Upper lobe of left lung (tissue), 6 donors: ENCODE measurements around the gene LTN1. TPM values are rescaled to one million over a fixed set of nuclear protein-coding genes. Genes with fewer than 3 reads are reported as not detected.
A peak's percentile ranks its signal among the peaks of the same experiment; 100 is the strongest.
"Not testable (repeated sequence)": the region's sequence is repeated elsewhere in the genome, so short reads cannot be mapped to it uniquely, and the experiment has no call there.

Source experiments
- ATAC-seq, 2 donors: fragments of 200-7000 bp; cut with Tn5 transposase; one replicate each; pipeline ENCODE4 v1.9.1; 2022; ENCODE audit warnings: mild to moderate bottlenecking in 2 of 2, moderate library complexity in 2 of 2; ENCODE audit not compliant: low FRiP score in 2 of 2
- DNase-seq, 2 donors: peaks; one replicate each; pipeline ENCODE4 v3.0.0-alpha.2; 2019 to 2020
- H3K27ac ChIP-seq, 4 donors: fragments of 200-600 bp; sonication (generic); one replicate each; pipeline ENCODE4 v1.5.1; 2016 to 2019
- H3K27me3 ChIP-seq, 4 donors: fragments of 200-600 bp; sonication (generic); one replicate each; pipeline ENCODE4 v1.5.1; 2017 to 2019
- H3K36me3 ChIP-seq, 4 donors: fragments of 200-600 bp; sonication (generic); one replicate each; pipeline ENCODE4 v1.5.1; 2016 to 2019
- H3K4me1 ChIP-seq, 4 donors: fragments of 200-600 bp; sonication (generic); one replicate each; pipeline ENCODE4 v1.5.1; 2018 to 2019
- H3K4me3 ChIP-seq, 4 donors: fragments of 200-600 bp; sonication (generic); one replicate each; pipeline ENCODE4 v1.5.1; 2017 to 2019; ENCODE audit warnings: mild to moderate bottlenecking in 2 of 4, moderate library complexity in 1 of 4
- H3K9me3 ChIP-seq, 4 donors: fragments of 200-600 bp; sonication (generic); one replicate each; pipeline ENCODE4 v1.5.1; 2018 to 2019
- CTCF ChIP-seq, 6 experiments: fragments of 450-650 bp in 4 of 6; fragments of 200-600 bp in 2 of 6; sonication (generic) in 2 of 6; IDR thresholded peaks; one replicate each; pipeline ENCODE4 v1.5.1; 2016 to 2019; ENCODE audit warnings: antibody characterized with exemption in 6 of 6
- EP300 ChIP-seq, 4 donors: sonication (generic); formaldehyde crosslinking; IDR thresholded peaks; one replicate each; pipeline ENCODE4 v1.5.1; 2017; ENCODE audit warnings: antibody characterized with exemption in 4 of 4, control low read depth in 2 of 4
- POLR2A ChIP-seq, 4 donors: fragments of 450-650 bp; IDR thresholded peaks; one replicate each; pipeline ENCODE4 v1.5.1; 2016 to 2017; ENCODE audit warnings: antibody characterized with exemption in 4 of 4, mild to moderate bottlenecking in 2 of 4
- POLR2AphosphoS5 ChIP-seq, 2 donors: sonication (generic); formaldehyde crosslinking; IDR thresholded peaks; one replicate each; pipeline ENCODE4 v1.5.1; 2017; ENCODE audit warnings: antibody characterized with exemption in 2 of 2
- WGBS, 2 donors: methylation state at CpG; one replicate each; pipeline ENCODE4 v1.1.5; 2017 to 2018; 5-methylcytosine and 5-hydroxymethylcytosine counted together
- total RNA-seq, 6 donors: library from RNA; depleted of rRNA in 4 of 6; stranded (reverse); fragments of >200 nt in 4 of 6; gene quantifications; one replicate each; pipeline versions ENCODE4 v1.1.0 to v1.2.1, GENCODE V29; 2016 to 2021
- donor health status: DM: no; HTN: no; CAD: no; lungs with moderate emphysema.
- donor health status: DM: no; HTN: yes; CAD: no; lungs with severe emphysema.

The LTN1 gene
- total RNA-seq, 6 donors from 2014 or later: 7.4 to 45.6 (median 21.4) TPM

GRCh38 chr21:29022166-29022565, 29.5 kb upstream of the LTN1 start:
- peaks cover 24 to 52% (median 31%) of the 10 kb centered on the region in 4 donors for H3K4me1 ChIP-seq
- no peaks in the 10 kb centered on the region for H3K9me3 ChIP-seq
- no peaks in the 10 kb centered on the region for H3K27me3 ChIP-seq
- DNase-seq (no peak), ATAC-seq (no peak)
- H3K27ac ChIP-seq: no peak overlapping the region
- H3K4me3 ChIP-seq: no peak overlapping the region
- H3K36me3 ChIP-seq: no peaks in the 10 kb centered on the region
- WGBS, 2 donors: 67 to 70% methylated on average over 4 of the region's 4 CpGs
- no peak for TF ChIP-seq POLR2A (IDR thresholded peaks at IDR 0.05)
- TF ChIP-seq CTCF (IDR thresholded peaks at IDR 0.05): no peak
- no peak for TF ChIP-seq POLR2AphosphoS5 (IDR thresholded peaks at IDR 0.05)
- no peak for TF ChIP-seq EP300 (IDR thresholded peaks at IDR 0.05)

- Histone ChIP-seq H3K4me3 (peak overlapping the region; percentile 92 to 99 (median 98)), H3K27ac (peak overlapping the region; percentile 84 to 90 (median 86)), H3K9me3 (no peaks in the 10 kb centered on the region), H3K27me3 (no peaks in the 10 kb centered on the region), H3K36me3 (no peaks in the 10 kb centered on the region), H3K4me1 (peaks cover 14 to 26% (median 16%) of the 10 kb centered on the region in 4 donors)
- ATAC-seq (peak in 1 of 2 donors; percentile 64), DNase-seq (no peak)
- no peak for TF ChIP-seq EP300 (IDR thresholded peaks at IDR 0.05)
- WGBS, 2 donors: 18 to 30% methylated on average over 12 of the region's 12 CpGs
These were observed 25.9 kb upstream of the LTN1 start for GRCh38 chr21:29018540-29018939.

- no peaks in the 10 kb centered on the region for H3K9me3 ChIP-seq
- peaks cover 14 to 24% (median 16%) of the 10 kb centered on the region in 4 donors for H3K4me1 ChIP-seq
- peak overlapping the region in 2 of 4 donors; percentile 92 to 98 for H3K4me3 ChIP-seq
- TF ChIP-seq EP300 (IDR thresholded peaks at IDR 0.05) (no peak), CTCF (IDR thresholded peaks at IDR 0.05) (no peak), POLR2AphosphoS5 (IDR thresholded peaks at IDR 0.05) (no peak), POLR2A (IDR thresholded peaks at IDR 0.05) (no peak)
- DNase-seq: no peak
- no peak overlapping the region for H3K27ac ChIP-seq
- 80 to 84% methylated on average over 6 of the region's 6 CpGs for WGBS, 2 donors
- H3K27me3 ChIP-seq: no peaks in the 10 kb centered on the region
- ATAC-seq: no peak
- no peaks in the 10 kb centered on the region for H3K36me3 ChIP-seq
These were observed 25.1 kb upstream of the LTN1 start for GRCh38 chr21:29017639-29018237.

- not testable (repeated sequence) for H3K4me3 ChIP-seq, ATAC-seq, H3K27me3 ChIP-seq, H3K27ac ChIP-seq, H3K4me1 ChIP-seq, H3K9me3 ChIP-seq
- peaks cover 0 to 18% (median 9%) of the 10 kb centered on the region in 4 donors for H3K36me3 ChIP-seq
- WGBS, 2 donors: 94% methylated on average over 19 of the region's 30 CpGs; no CpG with 5 or more reads in 1 of the 2 donors
- DNase-seq: peak in 1 of 2 donors; percentile 67
These were observed 18.6 kb upstream of the LTN1 start for GRCh38 chr21:29011236-29011635.

- 92 to 96% methylated on average over 3 of the region's 3 CpGs for WGBS, 2 donors
- ATAC-seq (no peak), DNase-seq (no peak)
- Histone ChIP-seq H3K27me3 (no peaks in the 10 kb centered on the region), H3K36me3 (peaks cover 0 to 18% (median 9%) of the 10 kb centered on the region in 4 donors), H3K27ac (no peak overlapping the region), H3K4me1 (peaks cover 0 to 8% (median 3%) of the 10 kb centered on the region in 4 donors), H3K4me3 (no peak overlapping the region), H3K9me3 (no peaks in the 10 kb centered on the region)
- no peak for TF ChIP-seq EP300 (IDR thresholded peaks at IDR 0.05)
- no peak for TF ChIP-seq POLR2AphosphoS5 (IDR thresholded peaks at IDR 0.05)
- no peak for TF ChIP-seq CTCF (IDR thresholded peaks at IDR 0.05)
- TF ChIP-seq POLR2A (IDR thresholded peaks at IDR 0.05): no peak
These were observed 15.7 kb upstream of the LTN1 start for GRCh38 chr21:29008367-29008766.

GRCh38 chr21:29007810-29008209, 15.1 kb upstream of the LTN1 start:
- H3K36me3 ChIP-seq: peaks cover 0 to 18% (median 9%) of the 10 kb centered on the region in 4 donors
- no peak overlapping the region for H3K4me3 ChIP-seq
- TF ChIP-seq POLR2A (IDR thresholded peaks at IDR 0.05) (no peak), CTCF (IDR thresholded peaks at IDR 0.05) (no peak), POLR2AphosphoS5 (IDR thresholded peaks at IDR 0.05) (no peak), EP300 (IDR thresholded peaks at IDR 0.05) (no peak)
- no peaks in the 10 kb centered on the region for H3K9me3 ChIP-seq
- no peak for DNase-seq
- no peak overlapping the region for H3K27ac ChIP-seq
- no peaks in the 10 kb centered on the region for H3K27me3 ChIP-seq
- peak in 1 of 2 donors; percentile 19 for ATAC-seq
- WGBS, 2 donors: 84 to 90% methylated on average over 3 of the region's 3 CpGs
- peaks cover 0 to 13% (median 5%) of the 10 kb centered on the region in 4 donors for H3K4me1 ChIP-seq
